GM12892 (cell line): Measurements from ENCODE around the gene DNM3.

Experiments
- POLR2A ChIP-seq: IDR thresholded peaks from 2 replicates; pipeline ENCODE4 v1.6.1; 2011; ENCODE audit warnings: low read depth, low read length, control low read depth
- POLR2AphosphoS5 ChIP-seq: IDR thresholded peaks from 2 replicates; pipeline ENCODE4 v1.6.1; 2011; ENCODE audit warnings: low read depth, low read length, control low read depth

GRCh38 chr1:172040466-172040865 lies 199.2 kb downstream of the DNM3 start:
- TF ChIP-seq POLR2AphosphoS5, result no peak
- no peak for TF ChIP-seq POLR2A
